H9 (cell line): ENCODE measurements around the gene TRIM40. TPM values are rescaled to one million over a fixed set of nuclear protein-coding genes. Genes with fewer than 3 reads are reported as not detected.

Experiments used
- DNase-seq: peaks from one replicate; pipeline ENCODE4 v3.0.0-alpha.2; 2017
- H2AFZ ChIP-seq: one replicate; pipeline ENCODE4 v1.6.1; 2013; ENCODE audit warnings: mild to moderate bottlenecking, low read length, control low read depth, moderate library complexity
- H2AK5ac ChIP-seq: 2 replicates; pipeline ENCODE4 v1.6.1; 2013; ENCODE audit warnings: low read length, control low read depth, mixed read lengths; ENCODE audit not compliant: insufficient read length
- H2BK120ac ChIP-seq: one replicate; pipeline ENCODE4 v1.6.1; 2013; ENCODE audit warnings: low read depth, mild to moderate bottlenecking, low read length, control low read depth, inconsistent platforms; ENCODE audit not compliant: poor library complexity, severe bottlenecking
- H2BK12ac ChIP-seq: 2 replicates; pipeline ENCODE4 v1.6.1; 2013; ENCODE audit warnings: low read length, control low read depth, mixed read lengths, low read depth; ENCODE audit not compliant: insufficient read length
- H2BK15ac ChIP-seq: 2 replicates; pipeline ENCODE4 v1.6.1; 2013; ENCODE audit warnings: low read depth, low read length, control low read depth
- H2BK20ac ChIP-seq: one replicate; pipeline ENCODE4 v1.6.1; 2013; ENCODE audit warnings: low read depth, mild to moderate bottlenecking, low read length, control low read depth, inconsistent platforms; ENCODE audit not compliant: poor library complexity, severe bottlenecking
- H2BK5ac ChIP-seq: 2 replicates; pipeline ENCODE4 v1.6.1; 2013; ENCODE audit warnings: low read length, control low read depth, mixed read lengths; ENCODE audit not compliant: insufficient read length
- H3K14ac ChIP-seq: 2 replicates; pipeline ENCODE4 v1.6.1; 2013; ENCODE audit warnings: low read length, control low read depth; ENCODE audit not compliant: insufficient read depth
- H3K18ac ChIP-seq: 2 replicates; pipeline ENCODE4 v1.6.1; 2013; ENCODE audit warnings: low read depth, mild to moderate bottlenecking, mixed read lengths, low read length, control low read depth; ENCODE audit not compliant: insufficient read length
- H3K23ac ChIP-seq: 2 replicates; pipeline ENCODE4 v1.6.1; 2013; ENCODE audit warnings: low read length, control low read depth, mixed read lengths, low read depth; ENCODE audit not compliant: insufficient read length
- H3K23me2 ChIP-seq: 2 replicates; pipeline ENCODE4 v1.6.1; 2013; ENCODE audit warnings: low read depth, mild to moderate bottlenecking, mixed read lengths, low read length, control low read depth; ENCODE audit not compliant: insufficient read length, poor library complexity, severe bottlenecking
- H3K27ac ChIP-seq: 2 replicates; pipeline ENCODE4 v1.5.1; 2013; ENCODE audit warnings: low read length, control low read depth, mixed read lengths, low read depth; ENCODE audit not compliant: insufficient read length
- H3K27me3 ChIP-seq: 2 replicates; pipeline ENCODE4 v1.6.1; 2013; ENCODE audit warnings: low read length, control low read depth, inconsistent platforms; ENCODE audit not compliant: insufficient read depth
- H3K4ac ChIP-seq: 2 replicates; pipeline ENCODE4 v1.6.1; 2013; ENCODE audit warnings: low read depth, mild to moderate bottlenecking, control low read depth, inconsistent platforms, low read length, moderate library complexity
- H3K4me1 ChIP-seq: 2 replicates; pipeline ENCODE4 v1.6.1; 2013; ENCODE audit warnings: low read length, control low read depth, inconsistent platforms; ENCODE audit not compliant: insufficient read depth
- H3K4me2 ChIP-seq: 2 replicates; pipeline ENCODE4 v1.6.1; 2013; ENCODE audit warnings: low read length, control low read depth, mixed read lengths; ENCODE audit not compliant: insufficient read length, insufficient read depth
- H3K56ac ChIP-seq: 2 replicates; pipeline ENCODE4 v1.6.1; 2013; ENCODE audit warnings: low read depth, mild to moderate bottlenecking, mixed read lengths, low read length, control low read depth; ENCODE audit not compliant: insufficient read length
- H3K79me1 ChIP-seq: 2 replicates; pipeline ENCODE4 v1.6.1; 2013; ENCODE audit warnings: low read depth, mild to moderate bottlenecking, moderate library complexity, low read length, control low read depth, inconsistent platforms; ENCODE audit not compliant: insufficient read depth, poor library complexity, severe bottlenecking
- H3K79me2 ChIP-seq: 2 replicates; pipeline ENCODE4 v1.6.1; 2013; ENCODE audit warnings: low read length, control low read depth, inconsistent platforms; ENCODE audit not compliant: insufficient read depth
- H3K9ac ChIP-seq: 2 replicates; pipeline ENCODE4 v1.6.1; 2013; ENCODE audit warnings: low read length, control low read depth, mixed read lengths; ENCODE audit not compliant: insufficient read length; ENCODE audit errors: extremely low read depth
- H3K9me3 ChIP-seq: one replicate; pipeline ENCODE4 v1.6.1; 2013; ENCODE audit warnings: low read depth, low read length, inconsistent platforms; ENCODE audit not compliant: control insufficient read depth
- H3T11ph ChIP-seq: one replicate; pipeline ENCODE4 v1.6.1; 2013; ENCODE audit warnings: mild to moderate bottlenecking, low read length, control low read depth, inconsistent platforms
- H4K20me1 ChIP-seq: one replicate; pipeline ENCODE4 v1.6.1; 2013; ENCODE audit not compliant: control insufficient read depth, insufficient read length, insufficient read depth
- H4K5ac ChIP-seq: 2 replicates; pipeline ENCODE4 v1.6.1; 2013; ENCODE audit warnings: low read depth, mild to moderate bottlenecking, mixed read lengths, low read length, control low read depth; ENCODE audit not compliant: insufficient read length
- H4K8ac ChIP-seq: replicated peaks from 2 replicates; pipeline ENCODE4 v1.6.1; 2013; ENCODE audit warnings: low read length, control low read depth, mixed read lengths, low read depth; ENCODE audit not compliant: insufficient read length
- H4K91ac ChIP-seq: 2 replicates; pipeline ENCODE4 v1.6.1; 2013; ENCODE audit warnings: low read depth, mild to moderate bottlenecking, moderate library complexity, mixed read lengths, low read length, control low read depth; ENCODE audit not compliant: insufficient read length
- H3K27ac Mint-ChIP-seq, 3 experiments: 2 replicates in 2 of 3; 3 replicates in 1 of 3; pipeline ENCODE4 v1.8.0; 2020 to 2021; ENCODE audit warnings: mixed read lengths in 3 of 3, mild to moderate bottlenecking in 1 of 3, moderate library complexity in 1 of 3
- H3K27me3 Mint-ChIP-seq: 2 replicates; pipeline ENCODE4 v1.8.0; 2021; ENCODE audit warnings: low read depth, mild to moderate bottlenecking, moderate library complexity, mixed read lengths
- H3K36me3 Mint-ChIP-seq, 3 experiments: 2 replicates in 2 of 3; 3 replicates in 1 of 3; pipeline ENCODE4 v1.8.0; 2020 to 2021; ENCODE audit warnings: low read depth in 3 of 3, mixed read lengths in 3 of 3; ENCODE audit not compliant: insufficient read depth in 1 of 3
- H3K4me1 Mint-ChIP-seq, 2 experiments: 2 replicates each; pipeline ENCODE4 v1.8.0; 2020; ENCODE audit warnings: mixed read lengths in 2 of 2
- H3K4me3 Mint-ChIP-seq, 2 experiments: 2 replicates in 1 of 2; 3 replicates in 1 of 2; pipeline ENCODE4 v1.8.0; 2020 to 2021; ENCODE audit warnings: mild to moderate bottlenecking in 2 of 2, mixed read lengths in 2 of 2, moderate library complexity in 1 of 2
- H3K9me3 Mint-ChIP-seq, 2 experiments: 2 replicates in 1 of 2; 3 replicates in 1 of 2; pipeline ENCODE4 v1.8.0; 2020; ENCODE audit warnings: mild to moderate bottlenecking in 2 of 2, mixed read lengths in 2 of 2, moderate library complexity in 1 of 2
- CTCF ChIP-seq: fragments of 200-600 bp; sonication (generic); conservative IDR thresholded peaks from 3 replicates; pipeline ENCODE4 v1.8.0; 2021; ENCODE audit warnings: antibody characterized with exemption, mild to moderate bottlenecking
- WGBS: extraction: QIAGEN DNeasy Blood & Tissue Kit; methylation state at CpG from one replicate; pipeline ENCODE4 v1.1.7; 2013; ENCODE audit warnings: missing lambda C conversion rate, low lambda C conversion rate, mixed read lengths; ENCODE audit not compliant: insufficient read length; ENCODE audit errors: extremely low coverage; 5-methylcytosine and 5-hydroxymethylcytosine counted together
- total RNA-seq: library from RNA; stranded (reverse); gene quantifications from 2 replicates; pipeline ENCODE4 v1.2.1, GENCODE V29; 2021

The TRIM40 gene
- total RNA-seq, 1 experiment from 2014 or later, result not detected

GRCh38 chr6:30129265-30130178, 6.4 kb upstream of the TRIM40 start:
- H2BK15ac ChIP-seq, result no peak overlapping the region
- H3K36me3 Mint-ChIP-seq, result no peaks in the 10 kb centered on the region
- H2BK5ac ChIP-seq, result no peak overlapping the region
- no peak overlapping the region for H3K9ac ChIP-seq
- H2BK120ac ChIP-seq, result no peak overlapping the region
- no peak overlapping the region for H2BK20ac ChIP-seq
- no peak overlapping the region for H3K27ac ChIP-seq
- H4K8ac ChIP-seq, result no peak overlapping the region
- no peaks in the 10 kb centered on the region for H3K79me2 ChIP-seq
- no peak for TF ChIP-seq CTCF
- H4K20me1 ChIP-seq, result no peaks in the 10 kb centered on the region
- H3K4me2 ChIP-seq, result no peak overlapping the region
- H3K56ac ChIP-seq, result no peak overlapping the region
- H3K27ac Mint-ChIP-seq, result no peak overlapping the region; a peak in 1 of 7 replicates
- H3K4ac ChIP-seq, result no peak overlapping the region
- DNase-seq, result no peak
- peaks cover 23% of the 10 kb centered on the region; the same call in 1 of the 2 replicates for H3K27me3 ChIP-seq
- no peaks in the 10 kb centered on the region for H3K4me1 ChIP-seq
- H3K9me3 Mint-ChIP-seq, result no peaks in the 10 kb centered on the region
- H3K4me1 Mint-ChIP-seq, result peaks cover 5 to 12% of the 10 kb centered on the region in 2 experiments
- H2BK12ac ChIP-seq, result no peak overlapping the region
- H3K27me3 Mint-ChIP-seq, result peaks cover 81% of the 10 kb centered on the region
- peaks cover 11% of the 10 kb centered on the region for H3K23me2 ChIP-seq
- H2AK5ac ChIP-seq, result no peak overlapping the region
- H3T11ph ChIP-seq, result no peak overlapping the region
- no peaks in the 10 kb centered on the region for H3K79me1 ChIP-seq
- H3K18ac ChIP-seq, result no peak overlapping the region
- H3K23ac ChIP-seq, result no peak overlapping the region
- H4K5ac ChIP-seq, result no peak overlapping the region
- no peaks in the 10 kb centered on the region for H3K9me3 ChIP-seq
- no peak overlapping the region for H2AFZ ChIP-seq
- no peak overlapping the region for H3K14ac ChIP-seq
- no CpG with 5 or more reads among the region's 10 CpGs for WGBS
- no peak overlapping the region for H4K91ac ChIP-seq
- no peak overlapping the region for H3K4me3 Mint-ChIP-seq
